CD14-positive monocyte (primary cell): ENCODE results near the gene MAPRE2. TPM values are rescaled to one million over a fixed set of nuclear protein-coding genes. Genes with fewer than 3 reads are reported as not detected.

Experiments used
- DNase-seq, 3 donors: peaks; one replicate each; pipeline ENCODE4 v3.0.0-alpha.2; 2011 to 2022
- H2AFZ ChIP-seq: 2 replicates; pipeline ENCODE4 v1.6.0; 2012; ENCODE audit warnings: mild to moderate bottlenecking, low read depth, low read length, inconsistent platforms; ENCODE audit not compliant: insufficient read depth, poor library complexity, severe bottlenecking
- H3K27ac ChIP-seq, 2 donors: 1 replicate in 1 of 2; 2 replicates in 1 of 2; pipeline ENCODE4 v1.5.1; 2012 to 2013; ENCODE audit warnings: low read length in 2 of 2, control low read depth in 1 of 2, inconsistent platforms in 1 of 2, low read depth in 1 of 2, mild to moderate bottlenecking in 1 of 2
- H3K27me3 ChIP-seq, 2 donors: one replicate each; pipeline versions ENCODE4 v1.6.0 to v1.6.1; 2011 to 2013; ENCODE audit warnings: low read length in 2 of 2; ENCODE audit not compliant: control insufficient read depth in 2 of 2, insufficient read depth in 2 of 2
- H3K36me3 ChIP-seq, 2 donors: replicated peaks in 1 of 2; 1 replicate in 1 of 2; 2 replicates in 1 of 2; pipeline versions ENCODE4 v1.5.1 to v1.6.1; 2012 to 2013; ENCODE audit warnings: low read length in 2 of 2, control low read depth in 1 of 2, inconsistent platforms in 1 of 2, mild to moderate bottlenecking in 1 of 2; ENCODE audit not compliant: insufficient read depth in 2 of 2, control insufficient read depth in 1 of 2
- H3K4me1 ChIP-seq, 2 donors: 1 replicate in 1 of 2; 2 replicates in 1 of 2; pipeline versions ENCODE4 v1.5.1 to v1.6.1; 2012 to 2013; ENCODE audit warnings: low read length in 2 of 2, control low read depth in 1 of 2, inconsistent platforms in 1 of 2, mild to moderate bottlenecking in 1 of 2, moderate library complexity in 1 of 2; ENCODE audit not compliant: insufficient read depth in 2 of 2, control insufficient read depth in 1 of 2
- H3K4me2 ChIP-seq: replicated peaks from 2 replicates; pipeline ENCODE3; 2012; ENCODE audit warnings: low read length, moderate library complexity, mild to moderate bottlenecking; ENCODE audit not compliant: poor library complexity, severe bottlenecking; ENCODE audit errors: extremely low read depth
- H3K4me3 ChIP-seq, 3 experiments: fragments of 200-600 bp in 1 of 3; sonication (generic) in 1 of 3; replicated peaks in 1 of 3; 1 replicate in 2 of 3; 2 replicates in 1 of 3; pipeline ENCODE4 v1.5.1; 2011 to 2013; ENCODE audit warnings: low read length in 3 of 3, mild to moderate bottlenecking in 3 of 3, control low read depth in 2 of 3, low read depth in 2 of 3, inconsistent platforms in 1 of 3, moderate library complexity in 1 of 3
- H3K79me2 ChIP-seq: 2 replicates; pipeline ENCODE4 v1.6.0; 2012; ENCODE audit warnings: mild to moderate bottlenecking, control low read depth, inconsistent platforms, low read length, moderate library complexity; ENCODE audit not compliant: insufficient read depth
- H3K9ac ChIP-seq: 2 replicates; pipeline ENCODE4 v1.6.0; 2017; ENCODE audit warnings: low read length, mild to moderate bottlenecking; ENCODE audit not compliant: insufficient read depth, poor library complexity, severe bottlenecking
- H3K9me3 ChIP-seq, 2 donors: replicated peaks in 1 of 2; 1 replicate in 1 of 2; 2 replicates in 1 of 2; pipeline versions ENCODE4 v1.5.1 to v1.6.1; 2012 to 2013; ENCODE audit warnings: low read length in 2 of 2, control low read depth in 1 of 2; ENCODE audit not compliant: control insufficient read depth in 1 of 2, insufficient read depth in 1 of 2
- H4K20me1 ChIP-seq: 2 replicates; pipeline ENCODE4 v1.6.0; 2012; ENCODE audit warnings: mild to moderate bottlenecking, low read length, control low read depth, moderate library complexity; ENCODE audit not compliant: insufficient read depth
- H3K27ac Mint-ChIP-seq, 7 donors: one replicate each; pipeline ENCODE4 v1.8.0; 2020; ENCODE audit warnings: mild to moderate bottlenecking in 7 of 7, mixed read lengths in 7 of 7, moderate library complexity in 6 of 7, inconsistent platforms in 2 of 7
- H3K27me3 Mint-ChIP-seq, 3 donors: one replicate each; pipeline ENCODE4 v1.8.0; 2021 to 2022; ENCODE audit warnings: low read depth in 3 of 3, mild to moderate bottlenecking in 3 of 3, mixed read lengths in 3 of 3, moderate library complexity in 3 of 3, inconsistent platforms in 1 of 3
- H3K36me3 Mint-ChIP-seq, 2 donors: one replicate each; pipeline ENCODE4 v1.8.0; 2020; ENCODE audit warnings: mixed read lengths in 2 of 2, inconsistent platforms in 1 of 2, mild to moderate bottlenecking in 1 of 2
- H3K4me1 Mint-ChIP-seq: one replicate; pipeline ENCODE4 v1.8.0; 2020; ENCODE audit warnings: mild to moderate bottlenecking, mixed read lengths
- H3K4me3 Mint-ChIP-seq, 2 donors: one replicate each; pipeline ENCODE4 v1.8.0; 2020; ENCODE audit warnings: mild to moderate bottlenecking in 2 of 2, mixed read lengths in 2 of 2, moderate library complexity in 1 of 2
- H3K9me3 Mint-ChIP-seq, 7 donors: one replicate each; pipeline ENCODE4 v1.8.0; 2020 to 2022; ENCODE audit warnings: mixed read lengths in 7 of 7, mild to moderate bottlenecking in 6 of 7, moderate library complexity in 6 of 7, inconsistent platforms in 2 of 7
- CTCF ChIP-seq: fragments of 200-600 bp; IDR thresholded peaks from one replicate; pipeline ENCODE4 v1.8.0; 2022; ENCODE audit warnings: antibody characterized with exemption, mild to moderate bottlenecking
- WGBS: methylation state at CpG from one replicate; pipeline ENCODE4 v1.1.5; 2013; ENCODE audit warnings: missing lambda C conversion rate; ENCODE audit not compliant: insufficient coverage; 5-methylcytosine and 5-hydroxymethylcytosine counted together
- intact Hi-C, 2 donors: fragments of 100-400 bp; cut with micrococcal nuclease; formaldehyde crosslinking; loops; one replicate each; pipeline versions ENCODE4 v1.15.0 to v1.15.1; 2023
- polyA plus RNA-seq, 3 donors: library from polyadenylated mRNA; depleted of rRNA in 1 of 3; unstranded in 2 of 3; stranded (reverse) in 1 of 3; fragments of 300-500 nt in 2 of 3; fragments of >200 nt in 1 of 3; fragmentation: Illumina TruSeq in 2 of 3; gene quantifications; 1 replicate in 2 of 3; 2 replicates in 1 of 3; pipeline ENCODE4 v1.2.3, GENCODE V29; 2012 to 2021

MAPRE2 gene
- polyA plus RNA-seq, 3 donors: 22.0 to 48.1 (median 37.1) TPM

DNA sequence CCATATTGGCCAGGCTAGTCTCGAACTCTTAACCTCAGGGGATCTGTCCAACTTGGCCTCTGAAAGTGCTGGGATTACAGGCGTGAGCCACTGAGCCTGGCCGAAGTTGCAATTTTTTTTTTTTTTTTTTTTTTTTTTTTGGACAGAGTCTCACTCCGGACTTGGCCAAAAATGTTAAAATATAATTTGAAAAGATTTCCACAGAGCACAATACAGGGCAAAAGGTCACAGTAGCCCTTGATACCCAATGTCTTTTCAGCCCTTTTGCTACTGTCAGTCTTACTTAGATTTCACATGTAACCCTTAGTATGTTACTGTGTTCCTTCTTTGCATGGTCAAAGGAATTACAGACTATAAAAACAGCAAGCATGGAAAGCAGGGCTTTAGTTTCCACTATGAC is 42.6 kb upstream of the MAPRE2 start:
- H3K4me2 ChIP-seq: no peak overlapping the region
- peaks cover 1% of the 10 kb centered on the region for H3K4me1 Mint-ChIP-seq
- intact Hi-C loops: no loop called here
- no peaks in the 10 kb centered on the region for H3K9me3 ChIP-seq
- no peaks in the 10 kb centered on the region for H3K4me1 ChIP-seq
- H3K4me3 Mint-ChIP-seq: no peak overlapping the region
- no peak overlapping the region for H3K4me3 ChIP-seq
- H3K27me3 ChIP-seq: no peaks in the 10 kb centered on the region
- H3K36me3 Mint-ChIP-seq: no peaks in the 10 kb centered on the region
- H2AFZ ChIP-seq: no peak overlapping the region
- no peak overlapping the region for H3K27ac ChIP-seq
- WGBS: 100% methylated on average over 1 of the region's 4 CpGs
- no peak for DNase-seq
- H3K27me3 Mint-ChIP-seq: peaks cover 0 to 1% (median 0%) of the 10 kb centered on the region in 3 donors
- H4K20me1 ChIP-seq: no peaks in the 10 kb centered on the region
- no peak for TF ChIP-seq CTCF
- no peak overlapping the region for H3K27ac Mint-ChIP-seq
- H3K36me3 ChIP-seq: no peaks in the 10 kb centered on the region
- no peaks in the 10 kb centered on the region for H3K79me2 ChIP-seq
- no peak overlapping the region for H3K9ac ChIP-seq
- no peaks in the 10 kb centered on the region for H3K9me3 Mint-ChIP-seq

DNA sequence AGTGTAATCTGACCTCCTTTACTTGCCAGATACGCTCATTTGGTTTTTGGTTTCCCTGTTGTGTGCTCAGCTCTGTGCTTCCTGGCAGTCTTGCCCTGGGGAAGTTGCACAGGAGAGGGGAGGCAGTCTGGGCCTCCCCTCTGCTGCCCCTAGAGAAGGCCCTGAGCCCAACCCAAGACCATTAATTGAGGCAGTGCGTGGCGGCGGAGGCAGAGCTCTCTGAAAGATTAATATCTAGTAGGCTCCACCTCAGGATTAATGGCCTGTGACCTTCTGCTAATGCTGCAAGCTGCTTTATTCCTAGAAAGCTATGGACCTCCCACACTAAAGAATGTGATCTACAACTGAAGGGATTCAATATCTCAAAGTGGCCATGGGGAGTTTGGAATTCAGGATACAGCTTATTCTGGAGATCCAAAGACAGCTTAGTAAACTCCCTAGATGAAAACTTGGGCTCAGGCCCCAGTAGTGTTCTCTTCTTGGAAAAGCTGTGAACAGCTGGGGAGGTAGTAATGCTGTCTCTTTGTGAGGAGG is 41.4 kb upstream of the MAPRE2 start:
- no peaks in the 10 kb centered on the region for H3K4me1 ChIP-seq
- no peaks in the 10 kb centered on the region for H3K36me3 ChIP-seq
- no peaks in the 10 kb centered on the region for H3K27me3 Mint-ChIP-seq
- H3K4me2 ChIP-seq: no peak overlapping the region
- no peaks in the 10 kb centered on the region for H3K9me3 Mint-ChIP-seq
- H3K4me3 ChIP-seq: no peak overlapping the region
- H3K9me3 ChIP-seq: no peaks in the 10 kb centered on the region
- H3K36me3 Mint-ChIP-seq: no peaks in the 10 kb centered on the region
- DNase-seq: no peak
- no peak for TF ChIP-seq CTCF
- peaks cover 1% of the 10 kb centered on the region for H3K4me1 Mint-ChIP-seq
- 86% methylated on average over 3 of the region's 4 CpGs for WGBS
- H2AFZ ChIP-seq: no peak overlapping the region
- no peak overlapping the region for H3K27ac ChIP-seq
- H3K27me3 ChIP-seq: no peaks in the 10 kb centered on the region
- H3K4me3 Mint-ChIP-seq: no peak overlapping the region
- no peaks in the 10 kb centered on the region for H3K79me2 ChIP-seq
- H3K27ac Mint-ChIP-seq: no peak overlapping the region
- intact Hi-C loops: loop anchor here in 1 of 2 donors (10.0 kb wide), 1 partner anchor 145 kb away; no protein-coding TSS in a partner anchor
- no peaks in the 10 kb centered on the region for H4K20me1 ChIP-seq
- H3K9ac ChIP-seq: no peak overlapping the region
